Fibroblast of mammary gland (primary cell): Measurements from ENCODE around the gene TMTC1.

ENCODE experiments used
- DNase-seq: peaks from one replicate; pipeline ENCODE4 v3.0.0-alpha.2; 2010; ENCODE audit warnings: low read depth
- H3K4me3 ChIP-seq: 2 replicates; pipeline ENCODE4 v1.5.1; 2011; ENCODE audit warnings: low read depth, mild to moderate bottlenecking, low read length, moderate library complexity; ENCODE audit not compliant: control insufficient read depth
- CTCF ChIP-seq: conservative IDR thresholded peaks from 2 replicates; pipeline ENCODE4 v1.5.1; 2011; ENCODE audit warnings: low read depth, low read length, inconsistent platforms; ENCODE audit not compliant: control insufficient read depth, insufficient read depth

Gene TMTC1

GRCh38 chr12:29743801-29744200 lies 39.9 kb downstream of the TMTC1 start:
- no peak overlapping the region for H3K4me3 ChIP-seq
- peak; percentile 99 for DNase-seq
- TF ChIP-seq CTCF, result no peak

- TF ChIP-seq CTCF, result no peak
- DNase-seq, result peak; percentile 28
- H3K4me3 ChIP-seq, result no peak overlapping the region
Measured at GRCh38 chr12:29743077-29743476, 40.7 kb downstream of the TMTC1 start.

- TF ChIP-seq CTCF, result no peak
- no peak overlapping the region for H3K4me3 ChIP-seq
- DNase-seq, result no peak
Measured at GRCh38 chr12:29742646-29743045, 41.1 kb downstream of the TMTC1 start.

- DNase-seq, result peak; percentile 97
- H3K4me3 ChIP-seq, result no peak overlapping the region
- no peak for TF ChIP-seq CTCF
Measured at GRCh38 chr12:29741342-29742241, 42.1 kb downstream of the TMTC1 start.

- DNase-seq, result peak; percentile 76
- no peak overlapping the region for H3K4me3 ChIP-seq
Measured at GRCh38 chr12:29739279-29739991, 44.3 kb downstream of the TMTC1 start.

GRCh38 chr12:29738365-29738764 lies 45.4 kb downstream of the TMTC1 start:
- H3K4me3 ChIP-seq, result no peak overlapping the region
- TF ChIP-seq CTCF, result no peak

More at GRCh38 chr12:29739279-29739991, 44.3 kb downstream of the TMTC1 start:
- TF ChIP-seq CTCF, result no peak

More at GRCh38 chr12:29738365-29738764, 45.4 kb downstream of the TMTC1 start:
- peak; percentile 49 for DNase-seq
